ENCODE measurements around the gene GALNS.

- TF ChIP-seq CTCF (IDR thresholded peaks at IDR 0.05), result no peak
- TF ChIP-seq POLR2A (IDR thresholded peaks at IDR 0.05), result no peak
These were observed 20.9 kb downstream of the GALNS start for GRCh38 chr16:88835818-88836217.
